ENCODE data around the gene REG4.

REG4 gene

DNA sequence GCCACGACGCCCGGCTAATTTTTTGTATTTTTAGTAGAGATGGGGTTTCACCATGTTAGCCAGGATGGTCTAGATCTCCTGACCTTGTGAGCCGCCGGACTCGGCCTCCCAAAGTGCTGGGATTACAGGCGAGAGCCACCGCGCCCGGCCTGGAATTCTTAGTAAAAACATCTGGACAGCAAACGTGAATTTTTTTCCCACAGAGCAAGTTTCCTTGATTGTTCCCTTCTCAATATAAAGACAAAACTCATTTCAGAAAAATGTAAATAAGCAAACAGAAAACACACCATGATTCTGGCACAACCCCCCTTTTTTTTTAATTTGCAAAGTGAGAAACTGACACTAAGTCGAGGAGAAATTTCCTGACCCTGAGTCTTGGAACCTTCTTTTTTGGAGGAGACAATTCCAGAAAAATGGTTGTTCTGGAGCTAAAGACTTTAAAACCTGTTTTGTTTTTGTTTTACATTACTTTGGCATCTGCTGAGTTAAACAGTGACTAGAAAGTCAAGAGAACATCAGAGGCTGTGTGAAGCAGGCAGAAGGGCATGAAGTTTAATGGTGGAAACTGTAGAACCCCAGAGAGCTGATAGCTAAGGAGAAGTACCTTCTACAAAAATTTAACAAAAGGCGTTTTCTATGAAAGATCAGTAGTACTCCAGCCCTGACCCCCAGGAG lies 32.2 kb downstream of the REG4 start:
- DNase-seq, result no peak

DNA sequence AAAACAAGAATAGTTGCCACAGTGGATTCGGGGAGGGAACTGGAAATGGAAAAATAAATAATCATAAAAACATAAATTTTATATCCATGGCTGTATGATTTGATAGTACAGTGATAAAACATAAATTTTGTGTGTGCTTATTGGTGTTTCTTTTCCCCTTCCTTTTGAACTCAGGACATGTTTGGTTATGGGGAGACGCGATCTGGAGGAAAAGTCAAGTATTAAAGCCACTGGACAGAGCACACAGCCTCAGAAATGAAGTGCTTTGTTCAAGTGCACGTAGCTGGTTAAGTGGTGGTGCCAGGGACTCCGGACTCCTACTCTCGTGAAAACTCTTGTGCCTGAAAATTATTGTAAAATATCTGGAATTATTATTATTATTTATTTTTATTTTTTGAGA lies 32.9 kb downstream of the REG4 start:
- no peak for DNase-seq

DNA sequence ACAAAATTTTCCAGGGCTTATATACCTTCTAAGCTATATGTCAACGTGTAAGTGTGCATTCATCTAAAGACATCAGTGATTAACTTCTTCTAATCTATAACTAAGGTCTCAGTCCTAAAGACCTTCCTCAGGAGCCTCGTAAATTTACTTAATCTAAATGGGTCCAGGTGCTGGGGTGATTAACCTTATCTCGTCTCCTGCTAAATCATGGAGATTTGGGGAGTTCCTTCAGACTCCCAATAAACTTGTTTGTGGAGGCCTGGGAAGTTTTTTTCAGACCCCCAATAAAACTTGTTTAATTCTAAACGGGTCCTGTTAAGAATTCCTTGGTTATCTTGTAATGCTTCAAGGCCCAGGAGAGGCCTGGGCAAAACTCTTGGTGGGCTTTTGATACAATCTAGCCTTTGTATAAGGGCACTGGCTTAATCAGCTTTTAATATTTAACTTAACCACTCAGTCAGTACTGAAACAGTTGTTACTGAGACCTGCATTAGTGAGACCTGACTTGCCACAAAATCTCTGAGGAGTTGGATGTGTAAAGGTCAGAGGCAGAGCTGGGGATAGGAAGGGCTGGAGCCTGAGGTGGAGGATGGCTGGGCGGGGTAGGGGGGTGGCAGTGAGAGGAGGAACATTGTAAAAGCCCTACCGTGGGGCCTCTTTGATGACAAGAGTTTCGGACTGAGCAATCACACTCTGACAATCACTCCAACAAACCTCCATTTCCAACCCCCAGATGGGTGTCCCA lies 36.3 kb downstream of the REG4 start:
- no peak for DNase-seq

DNA sequence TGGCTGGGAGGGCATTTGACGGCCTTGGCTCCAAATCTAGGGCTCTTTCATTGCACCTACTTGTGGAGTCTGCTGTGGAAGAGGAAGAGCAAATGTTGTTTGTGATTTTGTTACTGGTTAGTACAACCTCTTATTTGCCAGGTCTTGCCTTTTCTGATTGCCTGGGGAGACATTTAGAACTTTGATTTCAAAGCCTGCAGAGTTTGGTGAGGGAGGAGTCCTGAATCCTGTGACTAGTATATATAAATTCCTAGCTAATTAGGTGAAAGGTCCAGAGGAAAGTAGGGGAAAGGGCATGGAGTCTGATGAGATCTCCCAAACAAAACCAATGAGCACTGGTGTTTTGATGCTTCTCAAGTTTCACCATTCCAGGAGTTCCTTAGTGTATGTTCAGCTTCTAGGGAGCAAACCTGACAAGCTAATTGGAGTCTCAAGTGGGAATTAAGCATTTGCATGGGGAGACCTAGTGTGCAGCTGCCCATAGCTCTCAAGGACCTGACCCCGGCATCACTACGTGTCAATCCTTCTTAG lies 37.5 kb downstream of the REG4 start:
- no peak for DNase-seq

DNA sequence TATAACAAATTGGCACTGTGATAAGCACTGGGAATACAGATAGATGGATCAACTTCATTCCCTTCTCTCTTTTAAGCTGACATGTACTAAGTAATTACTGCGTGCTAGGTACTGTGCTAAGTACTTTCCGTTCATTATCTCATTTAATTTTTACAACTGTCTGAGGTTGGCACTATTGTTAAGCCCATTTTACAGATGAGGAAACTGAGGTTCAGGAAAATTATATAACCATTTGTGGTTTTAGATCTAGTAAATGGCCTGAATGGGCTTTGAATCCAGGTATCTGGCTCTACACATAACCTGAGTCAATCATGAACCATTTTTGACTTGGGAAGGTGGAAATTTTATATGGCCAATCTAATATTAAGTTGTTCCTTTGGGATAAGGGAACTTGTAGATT lies 39.0 kb downstream of the REG4 start:
- DNase-seq, result no peak

DNA sequence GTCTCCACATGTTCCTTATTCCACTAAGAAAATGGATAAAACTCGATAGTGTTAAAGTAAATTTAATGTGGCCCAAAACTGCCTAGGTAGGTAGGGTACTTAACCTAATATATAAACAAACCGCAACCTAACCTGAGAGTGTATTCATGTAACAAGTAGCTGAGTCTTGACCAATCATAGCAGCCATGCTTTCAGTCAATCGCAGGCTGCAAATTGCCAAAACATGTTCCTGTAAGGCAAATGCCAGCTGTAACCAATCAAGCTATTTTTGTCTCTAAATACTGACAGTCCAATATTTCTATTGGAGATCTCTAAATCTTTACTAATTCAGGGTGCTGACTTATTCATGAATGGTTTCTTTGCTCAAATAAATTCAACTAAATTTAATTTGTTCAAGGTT lies 39.5 kb downstream of the REG4 start:
- DNase-seq, result no peak

DNA sequence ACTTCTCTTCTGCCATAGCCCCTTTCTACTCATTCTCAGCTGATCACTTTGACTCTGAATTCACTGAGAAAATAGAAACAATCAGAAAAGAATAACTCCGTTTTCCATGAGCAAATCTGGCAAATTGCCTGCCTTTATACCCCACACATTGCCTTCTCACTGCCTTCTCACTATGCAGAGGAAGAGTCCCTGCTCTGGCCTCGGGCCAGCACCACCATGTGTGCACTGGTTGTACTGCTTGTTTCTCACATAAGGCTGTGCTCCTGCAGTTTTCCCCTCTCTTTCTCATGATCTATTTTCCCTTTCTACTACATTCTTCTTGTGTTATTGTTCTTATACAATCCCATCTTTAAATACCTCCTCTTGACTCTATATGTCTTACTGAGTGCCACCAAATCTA lies 40.2 kb downstream of the REG4 start:
- no peak for DNase-seq

DNA sequence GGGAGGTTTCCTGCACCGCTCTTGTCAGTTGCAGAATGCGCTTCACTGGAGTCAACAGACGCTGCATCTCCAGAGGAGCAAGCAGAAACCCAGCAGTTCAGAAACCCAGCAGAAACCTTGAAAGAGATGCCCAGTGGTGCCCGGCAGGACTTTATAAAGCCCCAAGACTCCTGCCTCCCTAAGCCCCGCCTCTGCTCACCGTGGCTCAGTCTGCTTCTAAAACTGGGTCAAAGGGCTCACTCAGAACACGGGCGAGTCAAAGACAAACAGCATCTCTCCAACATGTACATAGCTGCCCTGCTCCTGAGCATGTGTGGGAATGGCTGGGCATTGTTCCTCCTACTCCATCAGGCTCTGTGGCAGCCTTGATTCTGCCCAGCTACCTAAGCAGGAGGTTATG lies 42.5 kb downstream of the REG4 start, which contains the start of gene HMGCS2:
Gene HMGCS2 (minus strand): TSS at position 128 of the 400 bp plus-strand sequence. CDS start 61 bp downstream, at position 67.
- DNase-seq, result no peak

DNA sequence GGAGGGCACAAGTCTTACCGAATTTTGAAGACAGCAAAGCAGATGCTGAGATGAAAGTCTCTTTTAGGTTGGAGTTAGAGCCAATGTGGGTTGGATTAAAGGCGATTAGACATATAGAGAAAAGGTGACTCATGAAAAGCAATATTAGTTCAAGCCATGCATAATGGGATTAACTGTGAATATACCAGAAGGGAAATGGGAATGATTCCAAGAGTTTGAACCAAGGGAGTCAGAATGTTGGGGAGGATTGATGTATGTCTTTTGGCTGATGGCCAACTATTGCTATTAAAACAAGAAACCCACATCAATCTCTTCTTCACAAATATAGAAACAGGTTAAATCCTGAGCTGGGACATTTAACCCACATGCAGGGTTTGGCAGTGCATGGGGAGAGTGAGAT lies 43.8 kb downstream of the REG4 start:
- DNase-seq, result no peak

DNA sequence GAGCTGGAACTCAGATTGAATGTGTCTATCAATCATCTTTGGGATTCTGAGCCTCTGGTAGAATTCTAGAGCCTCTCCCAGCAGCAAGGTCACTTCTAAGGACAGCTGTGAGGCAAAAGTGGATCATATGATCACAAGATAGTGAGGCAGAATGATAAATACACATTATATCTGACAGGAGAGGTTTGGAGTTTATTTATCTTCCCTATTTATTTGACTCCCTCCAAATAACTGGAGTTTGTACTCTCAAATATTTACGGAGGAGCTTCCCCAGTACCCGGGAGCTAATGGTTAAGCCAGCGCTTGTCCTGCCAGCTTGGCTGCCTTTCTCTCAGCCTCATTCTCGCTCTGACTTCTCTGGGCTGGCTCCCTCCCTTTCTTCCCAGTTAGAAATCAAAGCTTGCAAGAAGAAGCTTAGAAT lies 44.9 kb downstream of the REG4 start:
- DNase-seq, result no peak

DNA sequence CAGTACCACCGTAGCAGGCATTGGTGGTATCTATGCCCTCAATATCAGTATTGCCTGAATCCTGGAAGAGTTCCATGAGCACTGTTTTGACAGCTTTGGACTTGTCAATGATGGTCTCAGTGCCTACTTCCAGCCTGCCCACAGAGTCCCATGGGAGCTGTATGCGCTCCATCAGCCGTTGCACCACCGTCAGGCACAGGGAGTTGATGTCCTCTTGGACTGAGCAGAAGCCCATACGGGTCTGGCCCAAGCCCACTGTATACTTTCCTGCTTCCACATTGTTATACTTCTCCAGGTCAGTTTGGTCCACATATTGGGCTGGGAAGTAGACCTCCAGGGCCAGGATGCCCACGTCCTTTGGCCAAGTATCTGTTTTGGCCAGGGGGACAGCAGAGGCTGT lies 47.0 kb downstream of the REG4 start:
- no peak for DNase-seq

DNA sequence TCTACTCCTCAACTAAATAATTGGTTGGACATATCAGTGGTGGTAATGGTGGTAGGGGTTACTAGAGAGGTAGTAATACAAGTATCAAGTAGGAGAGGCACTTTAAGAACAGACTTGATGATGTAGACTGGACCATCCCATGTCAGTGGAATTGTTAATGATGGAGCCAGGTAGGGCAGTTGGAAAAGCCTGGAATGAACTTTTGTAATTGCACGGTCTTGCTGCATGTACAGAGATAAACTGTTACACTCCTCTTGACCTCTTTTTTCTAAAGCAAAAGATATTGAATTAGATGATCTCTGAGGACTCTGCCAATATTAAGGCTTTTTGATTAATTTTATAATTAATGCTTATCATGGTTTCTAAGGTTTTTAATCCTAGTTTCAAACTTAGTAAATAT lies 48.3 kb downstream of the REG4 start:
- no peak for DNase-seq

DNA sequence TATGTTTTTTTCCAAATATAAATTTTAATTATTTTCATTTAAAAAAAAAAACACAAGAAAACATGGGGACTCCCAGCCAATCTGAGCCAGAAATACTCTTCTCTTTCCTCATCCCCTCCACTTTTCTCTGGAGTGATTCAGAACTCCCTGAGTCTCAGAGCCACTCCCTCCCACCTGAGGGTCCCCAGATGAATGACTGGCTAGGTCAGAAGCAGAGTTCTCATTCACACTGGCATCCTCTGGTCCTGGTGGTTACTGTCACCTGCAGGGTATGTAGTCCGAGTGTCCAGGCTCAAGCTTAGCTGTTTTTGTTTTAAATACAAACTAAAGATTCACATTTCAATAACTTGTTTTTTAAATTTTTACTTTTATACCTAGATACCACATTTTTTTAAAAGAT lies 48.9 kb downstream of the REG4 start:
- no peak for DNase-seq

DNA sequence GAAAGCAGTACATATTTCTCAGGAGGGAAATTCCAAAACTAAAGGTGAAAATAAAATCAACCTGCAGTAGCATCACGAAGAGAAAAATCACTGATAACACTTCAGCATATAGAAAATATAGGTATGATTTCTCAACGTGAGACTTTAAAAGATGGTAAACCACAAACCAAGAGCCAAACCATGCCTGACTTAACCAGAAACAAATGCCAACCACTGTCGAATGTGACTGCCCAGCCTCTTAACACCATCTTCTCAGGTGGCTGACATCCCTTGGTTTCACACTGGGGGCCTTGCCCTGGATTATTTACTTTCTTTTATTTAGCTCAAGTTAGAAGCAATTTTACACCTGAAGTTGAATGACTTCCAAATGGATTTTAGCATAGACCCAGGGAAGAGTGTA lies 52.7 kb downstream of the REG4 start:
- no peak for DNase-seq

DNA sequence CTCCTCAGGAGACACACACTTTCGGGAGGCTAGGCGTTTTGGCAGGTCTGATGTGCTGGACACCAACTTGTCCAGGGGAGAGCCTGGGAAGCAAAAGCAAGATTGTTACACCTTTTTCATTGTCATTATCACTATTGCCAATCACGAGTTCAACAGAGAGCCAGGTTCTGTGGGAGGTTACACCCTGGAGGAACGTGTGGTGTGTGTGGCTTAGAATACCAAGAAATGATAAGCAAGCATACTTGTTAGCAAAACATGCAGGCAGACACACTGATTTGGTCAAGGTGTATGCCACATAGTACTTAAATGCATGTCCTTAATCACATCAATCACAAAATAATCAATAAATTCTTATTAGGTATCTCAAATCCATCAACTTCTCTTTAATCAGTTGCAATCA lies 58.7 kb downstream of the REG4 start:
- DNase-seq, result no peak

DNA sequence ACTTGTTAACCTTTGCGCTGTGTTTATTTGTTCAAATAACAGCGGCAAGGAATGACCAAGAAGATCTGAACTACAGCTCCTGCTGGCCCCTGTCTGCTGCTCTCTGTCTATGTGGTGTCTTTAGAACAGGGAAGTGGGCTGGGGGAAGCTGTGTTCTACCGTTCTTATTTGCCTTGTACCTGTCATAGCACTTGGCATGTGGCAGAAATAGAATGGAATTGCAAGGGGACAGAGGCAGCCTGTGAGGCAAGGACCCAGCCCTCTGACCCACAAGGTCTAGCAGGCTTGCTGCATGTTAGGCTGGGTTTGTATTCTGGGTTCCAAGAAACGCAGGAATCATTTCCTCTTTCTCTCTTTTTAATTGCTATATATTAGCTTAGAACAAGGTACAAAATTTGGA lies 63.2 kb downstream of the REG4 start:
- no peak for DNase-seq

DNA sequence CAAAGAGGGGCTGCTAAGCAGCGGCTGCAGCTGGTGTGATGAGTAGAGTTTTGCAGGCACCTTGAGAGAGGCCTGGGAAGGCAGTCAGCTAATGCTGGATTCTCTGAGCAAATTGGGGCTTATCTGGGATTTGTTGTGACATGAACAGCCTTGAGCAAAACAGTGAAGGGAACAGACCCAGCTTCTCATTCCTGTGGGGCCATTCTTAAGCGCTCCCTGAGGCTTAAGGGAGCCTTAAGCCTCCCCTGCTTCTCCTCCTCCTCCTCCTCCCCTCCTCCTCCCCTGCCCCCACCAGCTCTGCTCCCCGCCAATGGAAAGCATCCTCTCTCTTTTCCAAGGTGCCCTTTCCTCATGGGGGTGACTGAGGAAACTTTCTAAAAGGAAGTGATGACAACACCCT lies 63.8 kb downstream of the REG4 start:
- no peak for DNase-seq

DNA sequence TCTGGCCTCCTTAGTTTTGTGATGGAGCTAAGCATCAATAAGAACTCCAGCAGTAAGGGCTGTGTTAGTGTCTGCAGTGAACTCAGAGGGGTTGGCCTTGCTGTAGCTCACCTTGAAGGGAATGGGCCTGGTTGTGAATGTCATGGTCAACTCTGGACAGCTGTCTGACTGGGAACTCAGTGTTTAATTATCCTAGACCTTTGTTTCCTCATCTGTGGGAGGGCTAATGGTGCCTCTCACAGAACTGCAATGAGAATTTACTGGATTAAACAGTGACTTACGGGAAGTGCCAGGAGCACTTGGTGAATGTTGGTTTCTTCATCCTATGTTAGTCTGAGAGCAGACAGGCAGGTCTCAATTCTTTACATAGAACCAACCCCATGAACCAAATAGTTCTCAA lies 66.2 kb downstream of the REG4 start:
- DNase-seq, result no peak

DNA sequence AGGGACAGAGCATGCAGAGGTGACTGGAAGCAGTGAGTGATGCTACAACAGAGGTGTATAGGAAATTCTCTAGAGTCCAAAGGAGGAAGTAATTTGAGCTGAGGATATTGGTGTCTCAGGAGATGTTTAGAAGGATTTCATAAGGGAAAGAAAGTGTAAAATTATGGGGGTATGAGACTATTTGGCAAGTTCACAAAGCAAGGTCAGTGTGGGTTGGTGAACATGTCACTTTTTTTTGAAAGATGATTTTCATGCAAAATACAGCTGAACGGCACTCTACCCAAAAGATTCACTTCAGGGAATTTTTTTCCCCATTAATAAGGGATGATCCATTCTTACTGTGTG lies 66.7 kb downstream of the REG4 start:
- no peak for DNase-seq

Measured in NCI-H2227 treated with DMSO at 0.1 percent for 48 hours (cell line).